Esophagus muscularis mucosa (tissue), 4 donors: Measurements from ENCODE around the gene CDC45. TPM values are rescaled to one million over a fixed set of nuclear protein-coding genes. Genes with fewer than 3 reads are reported as not detected.

Experiments used
- DNase-seq: peaks from one replicate; pipeline ENCODE4 v3.0.0-alpha.2; 2017; ENCODE audit errors: extremely low spot score
- H3K27ac ChIP-seq, 4 donors: fragments of 200-600 bp; sonication (generic); replicated peaks in 1 of 4; 1 replicate in 3 of 4; 2 replicates in 1 of 4; pipeline ENCODE4 v1.5.1; 2016 to 2019; ENCODE audit warnings: mild to moderate bottlenecking in 1 of 4
- H3K27me3 ChIP-seq, 4 donors: fragments of 200-600 bp; sonication (generic); one replicate each; pipeline versions ENCODE4 v1.5.1 to v1.6.0; 2016 to 2019
- H3K36me3 ChIP-seq, 4 donors: fragments of 200-600 bp; sonication (generic); one replicate each; pipeline ENCODE4 v1.5.1; 2016 to 2019
- H3K4me1 ChIP-seq, 4 donors: fragments of 200-600 bp; sonication (generic); one replicate each; pipeline ENCODE4 v1.5.1; 2016 to 2019
- H3K4me3 ChIP-seq, 4 donors: fragments of 200-600 bp; sonication (generic); 1 replicate in 2 of 4; 2 replicates in 2 of 4; pipeline ENCODE4 v1.5.1; 2016 to 2019; ENCODE audit warnings: mild to moderate bottlenecking in 4 of 4, moderate library complexity in 1 of 4
- H3K9me3 ChIP-seq, 4 donors: fragments of 200-600 bp; sonication (generic); 1 replicate in 3 of 4; 2 replicates in 1 of 4; pipeline ENCODE4 v1.5.1; 2016 to 2019
- CTCF ChIP-seq, 3 experiments: fragments of 200-600 bp in 2 of 3; fragments of 450-650 bp in 1 of 3; sonication (generic) in 2 of 3; IDR thresholded peaks; one replicate each; pipeline ENCODE4 v1.5.1; 2017 to 2019; ENCODE audit warnings: antibody characterized with exemption in 3 of 3, mild to moderate bottlenecking in 2 of 3, moderate library complexity in 1 of 3
- EP300 ChIP-seq: sonication (generic); formaldehyde crosslinking; IDR thresholded peaks from one replicate; pipeline ENCODE4 v1.6.1; 2017; ENCODE audit warnings: antibody characterized with exemption
- POLR2A ChIP-seq: fragments of 450-650 bp; IDR thresholded peaks from one replicate; pipeline ENCODE4 v1.6.1; 2017; ENCODE audit warnings: antibody characterized with exemption, moderate library complexity, mild to moderate bottlenecking, low read depth
- POLR2AphosphoS5 ChIP-seq, 2 donors: sonication (generic); formaldehyde crosslinking; IDR thresholded peaks; one replicate each; pipeline ENCODE4 v1.6.1; 2017; ENCODE audit warnings: antibody characterized with exemption in 2 of 2
- WGBS: methylation state at CpG from one replicate; pipeline ENCODE4 v1.1.5; 2018; 5-methylcytosine and 5-hydroxymethylcytosine counted together
- intact Hi-C: fragments of 100-400 bp; cut with DNase I; formaldehyde crosslinking; loops from one replicate; pipeline ENCODE4 v1.15.1; 2023
- total RNA-seq, 4 donors: library from RNA; depleted of rRNA; stranded (reverse); fragments of >200 nt; gene quantifications; one replicate each; pipeline versions ENCODE4 v1.1.0 to v1.2.1, GENCODE V29; 2016

Gene CDC45
- total RNA-seq, 4 donors from 2014 or later, result 0.32 to 1.1 (median 0.42) TPM; not detected in 1

GRCh38 chr22:19492504-19493174, 12.9 kb downstream of the CDC45 start:
- 93% methylated on average over 6 of the region's 6 CpGs for WGBS
- intact Hi-C loops, result no loop called here
- no peak for TF ChIP-seq POLR2AphosphoS5 (IDR thresholded peaks at IDR 0.05)
- no peak for TF ChIP-seq POLR2A
- no peak for TF ChIP-seq EP300
- TF ChIP-seq CTCF (IDR thresholded peaks at IDR 0.05), result no peak
- Histone ChIP-seq H3K27me3 (peaks cover 0 to 7% (median 0%) of the 10 kb centered on the region in 4 donors), H3K27ac (no peak overlapping the region), H3K9me3 (no peaks in the 10 kb centered on the region), H3K36me3 (no peaks in the 10 kb centered on the region), H3K4me1 (peaks cover 0 to 6% (median 5%) of the 10 kb centered on the region in 4 donors), H3K4me3 (no peak overlapping the region)
- DNase-seq, result no peak

- peaks cover 0 to 7% (median 0%) of the 10 kb centered on the region in 4 donors for H3K27me3 ChIP-seq
- no peak for DNase-seq
- intact Hi-C loops, result no loop called here
- 96% methylated on average over 5 of the region's 8 CpGs for WGBS
- H3K4me3 ChIP-seq, result no peak overlapping the region
- H3K36me3 ChIP-seq, result no peaks in the 10 kb centered on the region
- TF ChIP-seq POLR2AphosphoS5 (IDR thresholded peaks at IDR 0.05) (no peak), POLR2A (no peak), CTCF (IDR thresholded peaks at IDR 0.05) (no peak), EP300 (no peak)
- H3K27ac ChIP-seq, result no peak overlapping the region
- no peaks in the 10 kb centered on the region for H3K9me3 ChIP-seq
- peaks cover 0 to 5% (median 2%) of the 10 kb centered on the region in 4 donors for H3K4me1 ChIP-seq
Measured at GRCh38 chr22:19494001-19494560, 14.4 kb downstream of the CDC45 start.

GRCh38 chr22:19494676-19495173, 15.0 kb downstream of the CDC45 start:
- peaks cover 0 to 7% (median 0%) of the 10 kb centered on the region in 4 donors for H3K27me3 ChIP-seq
- no peaks in the 10 kb centered on the region for H3K9me3 ChIP-seq
- no peak overlapping the region for H3K4me3 ChIP-seq
- 98% methylated on average over 6 of the region's 6 CpGs for WGBS
- no peak overlapping the region for H3K27ac ChIP-seq
- DNase-seq, result no peak
- TF ChIP-seq POLR2AphosphoS5 (IDR thresholded peaks at IDR 0.05), result no peak
- no peaks in the 10 kb centered on the region for H3K36me3 ChIP-seq
- intact Hi-C loops, result no loop called here
- peaks cover 0 to 4% (median 0%) of the 10 kb centered on the region in 4 donors for H3K4me1 ChIP-seq

GRCh38 chr22:19495562-19496323, 16.0 kb downstream of the CDC45 start:
- Histone ChIP-seq H3K36me3 (no peaks in the 10 kb centered on the region), H3K9me3 (no peaks in the 10 kb centered on the region), H3K4me3 (no peak overlapping the region), H3K27me3 (peaks cover 0 to 7% (median 0%) of the 10 kb centered on the region in 4 donors), H3K4me1 (peaks cover 0 to 4% (median 0%) of the 10 kb centered on the region in 4 donors), H3K27ac (no peak overlapping the region)
- intact Hi-C loops, result no loop called here
- 71% methylated on average over 5 of the region's 5 CpGs for WGBS
- DNase-seq, result no peak
- TF ChIP-seq POLR2AphosphoS5 (IDR thresholded peaks at IDR 0.05), result no peak
- TF ChIP-seq CTCF (IDR thresholded peaks at IDR 0.05), result peak in 1 of 3 experiments; percentile 8

GRCh38 chr22:19496324-19496630, 16.6 kb downstream of the CDC45 start:
- TF ChIP-seq EP300, result no peak
- no peak for TF ChIP-seq CTCF (IDR thresholded peaks at IDR 0.05)
- no peak for TF ChIP-seq POLR2A
- TF ChIP-seq POLR2AphosphoS5 (IDR thresholded peaks at IDR 0.05), result no peak
- Histone ChIP-seq H3K4me3 (no peak overlapping the region), H3K9me3 (no peaks in the 10 kb centered on the region), H3K27ac (no peak overlapping the region), H3K27me3 (peaks cover 0 to 7% (median 0%) of the 10 kb centered on the region in 4 donors), H3K36me3 (no peaks in the 10 kb centered on the region), H3K4me1 (peaks cover 0 to 4% (median 0%) of the 10 kb centered on the region in 4 donors)
- 99% methylated on average over 3 of the region's 3 CpGs for WGBS
- intact Hi-C loops, result no loop called here
- no peak for DNase-seq
